CD4-positive, alpha-beta T cell (primary cell): ENCODE data around the gene RERE. TPM values are rescaled to one million over a fixed set of nuclear protein-coding genes. Genes with fewer than 3 reads are reported as not detected.

Experiments used
- ATAC-seq: fragments of 200-7000 bp; cut with Tn5 transposase; one replicate; pipeline ENCODE4 v1.10.0; 2022; ENCODE audit warnings: mild to moderate bottlenecking; ENCODE audit not compliant: poor library complexity
- CTCF ChIA-PET: fragments of 350-600 bp; sonication (Branson Sonifier 250); formaldehyde crosslinking; loops from one replicate; lab custom pipeline; 2021; ENCODE audit warnings: antibody characterized with exemption, inconsistent platforms; lab: Charles Lee
- POLR2A ChIA-PET: fragments of 350-600 bp; sonication (Branson Sonifier 250); formaldehyde crosslinking; loops from one replicate; lab custom pipeline; 2021; ENCODE audit warnings: antibody characterized with exemption, inconsistent platforms; lab: Charles Lee
- DNase-seq, 14 experiments: peaks; one replicate each; pipeline ENCODE4 v3.0.0-alpha.2; 2013 to 2020; ENCODE audit warnings: mixed read lengths in 2 of 14
- H3K27ac ChIP-seq, 2 donors: one replicate each; pipeline versions ENCODE4 v1.5.1 to v1.7.0; 2013; ENCODE audit warnings: low read length in 2 of 2, low read depth in 1 of 2, mild to moderate bottlenecking in 1 of 2
- H3K27me3 ChIP-seq, 2 experiments: 1 replicate in 1 of 2; 2 replicates in 1 of 2; pipeline versions ENCODE4 v1.6.1 to v1.7.0; 2013; ENCODE audit warnings: low read length in 2 of 2, control low read depth in 1 of 2, mild to moderate bottlenecking in 1 of 2, moderate library complexity in 1 of 2; ENCODE audit not compliant: insufficient read depth in 2 of 2, control insufficient read depth in 1 of 2
- H3K36me3 ChIP-seq: one replicate; pipeline ENCODE4 v1.6.1; 2013; ENCODE audit warnings: low read length, control low read depth; ENCODE audit not compliant: insufficient read depth
- H3K4me1 ChIP-seq: one replicate; pipeline ENCODE4 v1.6.1; 2013; ENCODE audit warnings: low read length, control low read depth; ENCODE audit not compliant: insufficient read depth
- H3K4me3 ChIP-seq: one replicate; pipeline ENCODE4 v1.5.1; 2013; ENCODE audit warnings: mild to moderate bottlenecking, low read length, moderate library complexity
- H3K9me3 ChIP-seq, 2 experiments: 1 replicate in 1 of 2; 2 replicates in 1 of 2; pipeline versions ENCODE4 v1.6.1 to v1.7.0; 2013; ENCODE audit warnings: low read length in 2 of 2, mild to moderate bottlenecking in 2 of 2, control low read depth in 1 of 2, moderate library complexity in 1 of 2; ENCODE audit not compliant: control insufficient read depth in 1 of 2, insufficient read depth in 1 of 2
- H3K27ac Mint-ChIP-seq: one replicate; pipeline ENCODE4 v1.8.0; 2020; ENCODE audit warnings: mixed read lengths
- H3K27me3 Mint-ChIP-seq: one replicate; pipeline ENCODE4 v1.8.0; 2021; ENCODE audit warnings: mixed read lengths
- H3K36me3 Mint-ChIP-seq: one replicate; pipeline ENCODE4 v1.8.0; 2021; ENCODE audit warnings: low read depth, mixed read lengths
- H3K4me1 Mint-ChIP-seq: one replicate; pipeline ENCODE4 v1.8.0; 2021; ENCODE audit warnings: low read depth, mixed read lengths
- H3K4me3 Mint-ChIP-seq: one replicate; pipeline ENCODE4 v1.8.0; 2020; ENCODE audit warnings: mild to moderate bottlenecking, mixed read lengths
- H3K9me3 Mint-ChIP-seq: one replicate; pipeline ENCODE4 v1.8.0; 2020; ENCODE audit warnings: mixed read lengths
- CTCF ChIP-seq: fragments of 200-600 bp; IDR thresholded peaks from one replicate; pipeline ENCODE4 v1.8.0; 2022; ENCODE audit warnings: antibody characterized with exemption, mild to moderate bottlenecking
- intact Hi-C, 2 experiments: fragments of 100-400 bp; cut with DNase I in 1 of 2; cut with micrococcal nuclease in 1 of 2; formaldehyde crosslinking; loops; one replicate each; pipeline versions ENCODE4 v1.15.1 to v1.9.0; 2023 to 2025; cut with DNase I, micrococcal nuclease
- total RNA-seq, 174 experiments: library from RNA in 2 of 174; stranded (reverse) in 2 of 174; gene quantifications; one replicate each; pipeline ENCODE4 v1.2.3 and lab custom pipeline; 2021 to 2026

Gene RERE
- total RNA-seq, 2 experiments from 2014 or later: 78.4 to 84.0 TPM

- peak overlapping the region; percentile 39 for H3K4me3 ChIP-seq
- peak overlapping the region in 1 of 2 donors; percentile 48 for H3K27ac ChIP-seq
- Mint-ChIP-seq H3K27ac (peak overlapping the region; percentile 88), H3K4me1 (peaks cover 97% of the 10 kb centered on the region), H3K9me3 (no peaks in the 10 kb centered on the region), H3K36me3 (peaks cover 60% of the 10 kb centered on the region), H3K27me3 (no peaks in the 10 kb centered on the region), H3K4me3 (peak overlapping the region; percentile 86)
- DNase-seq (peak in 4 of 14 experiments; percentile 18 to 34 (median 26)), ATAC-seq (no peak)
- CTCF ChIA-PET: interaction anchor here (1.6 to 1.7 kb wide), 2 partner anchors 10 to 15 kb away, joined by 4 to 5 read pairs; no protein-coding TSS in a partner anchor
- POLR2A ChIA-PET: interaction anchor here (0.8 kb wide), 1 partner anchor 28 kb away, joined by 3 read pairs; no protein-coding TSS in a partner anchor
- intact Hi-C loops: loop anchor here in 1 of 2 experiments (5.0 kb wide), 1 partner anchor 78 kb away; no protein-coding TSS in a partner anchor
- peaks cover 36% of the 10 kb centered on the region for H3K36me3 ChIP-seq
- H3K4me1 ChIP-seq: peaks cover 72% of the 10 kb centered on the region
- H3K9me3 ChIP-seq: no peaks in the 10 kb centered on the region
- no peaks in the 10 kb centered on the region for H3K27me3 ChIP-seq
- TF ChIP-seq CTCF: no peak
Measured at GRCh38 chr1:8394456-8395321, 422.8 kb downstream of the RERE start.

GRCh38 chr1:8392522-8392921 lies 424.9 kb downstream of the RERE start:
- peaks cover 94% of the 10 kb centered on the region for H3K4me1 Mint-ChIP-seq
- Histone ChIP-seq H3K36me3 (peaks cover 51% of the 10 kb centered on the region), H3K4me3 (no peak overlapping the region), H3K4me1 (peaks cover 64% of the 10 kb centered on the region), H3K27me3 (no peaks in the 10 kb centered on the region), H3K27ac (no peak overlapping the region), H3K9me3 (no peaks in the 10 kb centered on the region)
- peaks cover 64% of the 10 kb centered on the region for H3K36me3 Mint-ChIP-seq
- ATAC-seq (no peak), DNase-seq (no peak)
- POLR2A ChIA-PET: interaction anchor here (0.9 kb wide), 1 partner anchor 35 kb away, joined by 3 read pairs; no protein-coding TSS in a partner anchor
- H3K9me3 Mint-ChIP-seq: no peaks in the 10 kb centered on the region
- no peak for TF ChIP-seq CTCF
- H3K27ac Mint-ChIP-seq: peak overlapping the region; percentile 57
- CTCF ChIA-PET: interaction anchor here (1.8 kb wide), 1 partner anchor 17 kb away, joined by 7 read pairs; no protein-coding TSS in a partner anchor
- intact Hi-C loops: no loop called here
- no peaks in the 10 kb centered on the region for H3K27me3 Mint-ChIP-seq
- no peak overlapping the region for H3K4me3 Mint-ChIP-seq

GRCh38 chr1:8390707-8391106 lies 426.7 kb downstream of the RERE start:
- no peak for DNase-seq
- H3K4me1 Mint-ChIP-seq: peaks cover 91% of the 10 kb centered on the region
- Histone ChIP-seq H3K27ac (no peak overlapping the region), H3K4me1 (peaks cover 52% of the 10 kb centered on the region), H3K27me3 (no peaks in the 10 kb centered on the region), H3K9me3 (no peaks in the 10 kb centered on the region), H3K36me3 (peaks cover 48% of the 10 kb centered on the region), H3K4me3 (no peak overlapping the region)
- no peak overlapping the region for H3K4me3 Mint-ChIP-seq
- H3K27me3 Mint-ChIP-seq: no peaks in the 10 kb centered on the region
- ATAC-seq: no peak
- no peak for TF ChIP-seq CTCF
- intact Hi-C loops: no loop called here
- no peaks in the 10 kb centered on the region for H3K9me3 Mint-ChIP-seq
- peak overlapping the region; percentile 68 for H3K27ac Mint-ChIP-seq
- ChIA-PET POLR2A (no interaction called here), CTCF (no interaction called here)
- peaks cover 71% of the 10 kb centered on the region for H3K36me3 Mint-ChIP-seq
